Fibroblast of pulmonary artery (primary cell): ENCODE results near the gene PNLIPRP2.

ENCODE experiments used
- DNase-seq: peaks from one replicate; pipeline ENCODE4 v3.0.0-alpha.2; 2010; ENCODE audit warnings: low read depth
- H3K4me3 ChIP-seq: replicated peaks from 2 replicates; pipeline ENCODE4 v1.5.1; 2011; ENCODE audit warnings: low read depth, mild to moderate bottlenecking, control low read depth, low read length, moderate library complexity
- CTCF ChIP-seq: IDR thresholded peaks from 2 replicates; pipeline ENCODE4 v1.5.1; 2011; ENCODE audit warnings: mild to moderate bottlenecking, control low read depth, low read length, inconsistent platforms; ENCODE audit errors: missing control alignments

Gene PNLIPRP2

DNA sequence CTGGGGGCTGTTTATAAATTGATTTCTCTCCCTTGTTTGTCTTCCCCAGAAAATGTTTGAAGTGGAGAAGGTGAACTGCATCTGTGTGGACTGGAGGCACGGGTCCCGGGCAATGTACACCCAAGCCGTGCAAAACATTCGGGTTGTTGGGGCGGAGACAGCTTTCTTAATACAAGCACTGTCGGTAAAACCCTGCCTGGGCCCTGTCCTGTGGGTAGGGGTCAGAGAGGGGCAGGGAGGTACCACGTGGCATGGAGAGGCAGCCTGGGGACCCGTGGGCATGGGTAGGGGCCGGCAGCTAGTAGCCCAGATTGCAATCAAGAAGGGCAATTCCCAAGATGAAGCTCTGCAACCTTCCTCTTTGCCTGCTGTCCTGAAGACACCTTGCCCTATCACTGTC is 6.1 kb downstream of the PNLIPRP2 start:
- no peak for DNase-seq
- no peak for TF ChIP-seq CTCF
- no peak overlapping the region for H3K4me3 ChIP-seq

DNA sequence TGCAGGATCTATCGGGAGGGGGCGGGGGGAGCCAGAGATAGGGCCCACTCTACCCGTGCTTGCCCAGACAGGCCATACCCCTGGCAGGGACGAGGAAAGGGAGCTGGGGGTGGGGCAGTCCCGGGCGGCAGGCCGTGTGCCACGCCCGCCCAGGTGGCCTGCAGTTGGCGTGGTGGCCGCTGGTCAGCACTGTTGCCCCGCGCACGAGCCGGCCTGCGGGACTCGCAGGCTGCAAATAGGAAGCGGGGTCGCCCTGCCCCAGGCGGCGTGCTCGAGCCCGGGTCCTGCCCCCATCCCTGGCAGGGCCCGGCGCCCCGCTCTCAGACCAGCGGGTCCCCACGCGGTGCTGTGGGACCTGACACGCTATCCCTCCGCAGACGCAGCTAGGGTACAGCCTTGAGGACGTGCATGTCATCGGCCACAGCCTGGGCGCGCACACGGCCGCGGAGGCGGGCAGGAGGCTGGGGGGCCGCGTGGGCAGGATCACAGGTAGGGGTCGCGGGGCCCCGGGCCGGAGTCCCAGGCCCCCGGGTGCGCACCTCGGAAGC is 6.7 kb downstream of the PNLIPRP2 start:
- TF ChIP-seq CTCF = peak; percentile 15
- no peak for DNase-seq
- no peak overlapping the region for H3K4me3 ChIP-seq

GRCh38 chr10:116629340-116629739 is 8.6 kb downstream of the PNLIPRP2 start:
- no peak for TF ChIP-seq CTCF
- no peak for DNase-seq
- H3K4me3 ChIP-seq = no peak overlapping the region

DNA sequence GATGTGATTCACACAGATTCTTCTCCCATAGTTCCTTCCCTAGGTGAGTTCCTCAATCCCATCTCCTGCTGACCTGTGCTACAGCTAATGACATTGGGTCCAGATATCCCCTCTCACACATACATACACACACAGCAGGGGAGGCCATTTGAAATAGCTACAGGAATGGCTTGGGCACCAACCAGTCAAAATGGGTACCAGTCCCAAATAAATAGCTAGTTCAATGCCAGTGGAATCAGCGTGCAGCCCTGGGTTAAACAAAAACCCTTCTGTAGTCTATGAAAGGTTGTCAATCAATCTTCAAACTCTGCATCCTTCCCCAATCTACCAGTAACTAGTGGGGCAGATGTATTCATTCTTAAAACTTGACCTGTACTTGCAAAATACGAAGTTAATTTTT is 9.3 kb downstream of the PNLIPRP2 start:
- no peak for DNase-seq
- no peak overlapping the region for H3K4me3 ChIP-seq

DNA sequence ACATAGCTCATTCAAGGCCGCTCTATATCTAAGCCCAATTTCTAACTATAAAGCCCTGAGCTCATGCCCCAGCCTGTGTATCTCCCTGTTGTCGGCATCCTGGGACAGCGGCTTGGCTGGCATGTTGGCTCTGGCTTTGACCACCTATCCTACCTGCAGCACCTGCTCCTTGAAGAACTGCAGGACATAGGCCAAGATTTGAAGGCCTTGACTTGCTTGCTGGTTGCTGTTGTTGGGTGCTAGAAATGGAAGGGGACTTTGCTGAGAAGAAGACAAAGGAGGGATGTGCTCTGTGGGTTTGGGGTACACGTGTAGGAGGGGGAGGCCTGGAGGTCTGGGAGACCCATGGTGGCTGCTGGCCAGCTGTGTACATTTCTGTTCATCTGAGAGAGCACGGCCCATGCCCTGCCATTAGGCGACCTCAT is 11.1 kb downstream of the PNLIPRP2 start:
- H3K4me3 ChIP-seq = no peak overlapping the region
- no peak for DNase-seq
- TF ChIP-seq CTCF = no peak

More for the DNA sequence above, 9.3 kb downstream of the PNLIPRP2 start:
- no peak for TF ChIP-seq CTCF

- TF ChIP-seq CTCF = no peak
- DNase-seq = no peak
- H3K4me3 ChIP-seq = no peak overlapping the region
These were observed 12.0 kb downstream of the PNLIPRP2 start for GRCh38 chr10:116632596-116633215.

DNA sequence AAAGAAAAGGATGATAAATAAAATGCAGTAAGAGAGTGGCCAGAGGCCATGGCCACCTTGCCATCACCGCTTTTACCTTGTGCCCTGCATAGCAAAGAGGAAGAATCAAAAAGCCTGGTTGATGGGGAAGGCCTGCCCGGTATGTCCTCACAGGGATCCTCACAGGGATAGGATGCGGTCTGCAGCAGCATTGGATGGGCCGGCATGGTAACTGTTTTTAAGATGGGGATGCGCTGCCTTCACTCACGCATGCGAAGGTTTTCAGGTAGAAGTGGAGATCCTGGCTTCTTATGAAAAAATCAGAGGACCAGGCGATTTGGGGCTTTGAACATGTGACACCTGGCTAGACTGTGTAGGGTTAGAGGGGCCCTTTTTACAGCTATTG is 12.5 kb downstream of the PNLIPRP2 start:
- no peak for TF ChIP-seq CTCF
- DNase-seq = no peak
- no peak overlapping the region for H3K4me3 ChIP-seq
